ENCODE results near the gene C17orf58. TPM values are rescaled to one million over a fixed set of nuclear protein-coding genes. Genes with fewer than 3 reads are reported as not detected.

The C17orf58 gene
- total and polyA plus RNA-seq, 9 of the 15 experiments (the other 6 are each of a cell fraction or from before 2014, with no cell fraction given), result 8.6 to 37.4 (median 27.6) TPM

DNA sequence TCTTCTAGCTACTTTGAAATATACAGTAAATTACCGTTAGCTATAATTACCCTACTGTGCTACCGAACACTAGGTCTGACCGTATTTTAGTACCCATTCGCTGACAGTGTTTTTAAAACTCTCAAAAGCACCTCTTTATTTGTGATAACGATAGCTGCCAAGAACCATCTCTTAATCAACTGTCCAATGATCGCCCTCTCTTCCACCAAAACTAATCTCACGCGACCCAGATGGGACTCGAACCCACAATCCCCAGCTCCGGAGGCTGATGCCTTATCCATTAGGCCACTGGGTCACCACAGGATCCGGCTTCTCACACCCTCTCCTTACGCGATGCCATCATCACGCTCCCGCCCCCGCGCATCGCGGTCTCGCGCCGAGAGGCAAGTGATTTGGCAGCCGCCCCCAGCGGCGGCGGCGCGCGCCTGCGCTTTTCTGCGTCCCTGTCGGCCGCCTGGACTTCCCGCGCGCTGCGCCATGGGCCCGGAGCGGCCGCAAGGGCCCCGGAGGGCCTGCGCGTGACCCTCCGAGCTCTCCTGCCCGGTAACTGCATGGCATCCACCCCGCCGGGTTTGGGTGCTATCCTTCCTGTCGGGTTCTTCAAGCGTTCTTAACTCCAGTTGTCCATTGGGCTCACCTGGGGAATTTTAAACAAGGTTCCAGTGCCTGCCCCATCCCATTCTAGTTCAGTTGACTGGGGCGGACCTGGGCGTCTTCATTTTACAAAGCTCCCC is 23.6 kb upstream of the C17orf58 start (continued):
- TF ChIP-seq, protein P1, sequence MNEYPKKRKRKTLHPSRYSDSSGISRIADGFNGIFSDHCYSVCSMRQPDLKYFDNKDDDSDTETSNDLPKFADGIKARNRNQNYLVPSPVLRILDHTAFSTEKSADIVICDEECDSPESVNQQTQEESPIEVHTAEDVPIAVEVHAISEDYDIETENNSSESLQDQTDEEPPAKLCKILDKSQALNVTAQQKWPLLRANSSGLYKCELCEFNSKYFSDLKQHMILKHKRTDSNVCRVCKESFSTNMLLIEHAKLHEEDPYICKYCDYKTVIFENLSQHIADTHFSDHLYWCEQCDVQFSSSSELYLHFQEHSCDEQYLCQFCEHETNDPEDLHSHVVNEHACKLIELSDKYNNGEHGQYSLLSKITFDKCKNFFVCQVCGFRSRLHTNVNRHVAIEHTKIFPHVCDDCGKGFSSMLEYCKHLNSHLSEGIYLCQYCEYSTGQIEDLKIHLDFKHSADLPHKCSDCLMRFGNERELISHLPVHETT (CRISPR knock-in tag; conservative IDR thresholded peaks at IDR 0.05 in 1 of 2, IDR thresholded peaks at IDR 0.05 in 1 of 2), result peak in 1 of 2 experiments; percentile 40; a peak in 1 of 4 replicates
- TF ChIP-seq, protein P2, sequence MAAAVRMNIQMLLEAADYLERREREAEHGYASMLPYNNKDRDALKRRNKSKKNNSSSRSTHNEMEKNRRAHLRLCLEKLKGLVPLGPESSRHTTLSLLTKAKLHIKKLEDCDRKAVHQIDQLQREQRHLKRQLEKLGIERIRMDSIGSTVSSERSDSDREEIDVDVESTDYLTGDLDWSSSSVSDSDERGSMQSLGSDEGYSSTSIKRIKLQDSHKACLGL (CRISPR knock-in tag; IDR thresholded peaks at IDR 0.05; ENCODE audit: borderline replicate concordance, poor library complexity, severe bottlenecking), result peak; percentile 18
- TF ChIP-seq ZNF146 (CRISPR knock-in tag; IDR thresholded peaks at IDR 0.05; ENCODE audit: unreplicated experiment), result no peak
- peak in 1 of 2 experiments; percentile 62; a peak in 2 of 4 replicates for TF ChIP-seq TRIM24 (IDR thresholded peaks at IDR 0.05)
- TF ChIP-seq ZNF778 (CRISPR knock-in tag; IDR thresholded peaks at IDR 0.05), result no peak
- TF ChIP-seq, protein P3, sequence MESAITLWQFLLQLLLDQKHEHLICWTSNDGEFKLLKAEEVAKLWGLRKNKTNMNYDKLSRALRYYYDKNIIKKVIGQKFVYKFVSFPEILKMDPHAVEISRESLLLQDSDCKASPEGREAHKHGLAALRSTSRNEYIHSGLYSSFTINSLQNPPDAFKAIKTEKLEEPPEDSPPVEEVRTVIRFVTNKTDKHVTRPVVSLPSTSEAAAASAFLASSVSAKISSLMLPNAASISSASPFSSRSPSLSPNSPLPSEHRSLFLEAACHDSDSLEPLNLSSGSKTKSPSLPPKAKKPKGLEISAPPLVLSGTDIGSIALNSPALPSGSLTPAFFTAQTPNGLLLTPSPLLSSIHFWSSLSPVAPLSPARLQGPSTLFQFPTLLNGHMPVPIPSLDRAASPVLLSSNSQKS (CRISPR knock-in tag; IDR thresholded peaks at IDR 0.05), result no peak
- no peak for TF ChIP-seq SREBF2 (CRISPR knock-in tag; IDR thresholded peaks at IDR 0.05)
- no peak for TF ChIP-seq ILF3 (IDR thresholded peaks at IDR 0.05; ENCODE audit: borderline replicate concordance)
- TF ChIP-seq KDM4B (IDR thresholded peaks at IDR 0.05; ENCODE audit: borderline replicate concordance in 2 of 2, low read depth in 1 of 2), result peak in 1 of 2 experiments; percentile 35; a peak in 1 of 4 replicates
- TF ChIP-seq SMARCB1 (IDR thresholded peaks at IDR 0.05; ENCODE audit: insufficient read length, low read depth), result no peak
- TF ChIP-seq ZNF274 (IDR thresholded peaks at IDR 0.05; ENCODE audit: borderline replicate concordance, low read depth, low read length), result peak; percentile 82
- no peak for TF ChIP-seq ZNF75A (CRISPR knock-in tag; IDR thresholded peaks at IDR 0.05)
- no peak for TF ChIP-seq SMARCC2 (IDR thresholded peaks at IDR 0.05; ENCODE audit: low read depth)
- no peak for TF ChIP-seq ZNF57 (CRISPR knock-in tag; IDR thresholded peaks at IDR 0.05)
- TF ChIP-seq ZNF764 (CRISPR knock-in tag; IDR thresholded peaks at IDR 0.05; ENCODE audit: low read depth), result peak; percentile 81; the same call in 1 of the 2 replicates
- no peak for TF ChIP-seq FUS (optimal IDR thresholded peaks at IDR 0.05; ENCODE audit: low read depth, low read length)
- TF ChIP-seq NR2C1 (IDR thresholded peaks at IDR 0.05), result no peak
- TF ChIP-seq NR2C1 (tag; IDR thresholded peaks at IDR 0.05), result no peak
- TF ChIP-seq, protein P4, sequence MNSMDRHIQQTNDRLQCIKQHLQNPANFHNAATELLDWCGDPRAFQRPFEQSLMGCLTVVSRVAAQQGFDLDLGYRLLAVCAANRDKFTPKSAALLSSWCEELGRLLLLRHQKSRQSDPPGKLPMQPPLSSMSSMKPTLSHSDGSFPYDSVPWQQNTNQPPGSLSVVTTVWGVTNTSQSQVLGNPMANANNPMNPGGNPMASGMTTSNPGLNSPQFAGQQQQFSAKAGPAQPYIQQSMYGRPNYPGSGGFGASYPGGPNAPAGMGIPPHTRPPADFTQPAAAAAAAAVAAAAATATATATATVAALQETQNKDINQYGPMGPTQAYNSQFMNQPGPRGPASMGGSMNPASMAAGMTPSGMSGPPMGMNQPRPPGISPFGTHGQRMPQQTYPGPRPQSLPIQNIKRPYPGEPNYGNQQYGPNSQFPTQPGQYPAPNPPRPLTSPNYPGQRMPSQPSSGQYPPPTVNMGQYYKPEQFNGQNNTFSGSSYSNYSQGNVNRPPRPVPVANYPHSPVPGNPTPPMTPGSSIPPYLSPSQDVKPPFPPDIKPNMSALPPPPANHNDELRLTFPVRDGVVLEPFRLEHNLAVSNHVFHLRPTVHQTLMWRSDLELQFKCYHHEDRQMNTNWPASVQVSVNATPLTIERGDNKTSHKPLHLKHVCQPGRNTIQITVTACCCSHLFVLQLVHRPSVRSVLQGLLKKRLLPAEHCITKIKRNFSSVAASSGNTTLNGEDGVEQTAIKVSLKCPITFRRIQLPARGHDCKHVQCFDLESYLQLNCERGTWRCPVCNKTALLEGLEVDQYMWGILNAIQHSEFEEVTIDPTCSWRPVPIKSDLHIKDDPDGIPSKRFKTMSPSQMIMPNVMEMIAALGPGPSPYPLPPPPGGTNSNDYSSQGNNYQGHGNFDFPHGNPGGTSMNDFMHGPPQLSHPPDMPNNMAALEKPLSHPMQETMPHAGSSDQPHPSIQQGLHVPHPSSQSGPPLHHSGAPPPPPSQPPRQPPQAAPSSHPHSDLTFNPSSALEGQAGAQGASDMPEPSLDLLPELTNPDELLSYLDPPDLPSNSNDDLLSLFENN (IDR thresholded peaks at IDR 0.05; ENCODE audit: low read depth in 2 of 2, low read length in 2 of 2), result peak in 1 of 2 experiments; percentile 61; a peak in 2 of 4 replicates
- TF ChIP-seq, protein P5, sequence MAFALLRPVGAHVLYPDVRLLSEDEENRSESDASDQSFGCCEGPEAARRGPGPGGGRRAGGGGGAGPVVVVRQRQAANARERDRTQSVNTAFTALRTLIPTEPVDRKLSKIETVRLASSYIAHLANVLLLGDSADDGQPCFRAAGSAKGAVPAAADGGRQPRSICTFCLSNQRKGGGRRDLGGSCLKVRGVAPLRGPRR (CRISPR knock-in tag; IDR thresholded peaks at IDR 0.05), result no peak
- TF ChIP-seq KLF16 (IDR thresholded peaks at IDR 0.05), result peak; percentile 60
